Esophagus mucosa (tissue), 1 donor: Measurements from ENCODE around the gene APELA. TPM values are rescaled to one million over a fixed set of nuclear protein-coding genes. Genes with fewer than 3 reads are reported as not detected.
"Not testable (repeated sequence)": the region's sequence is repeated elsewhere in the genome, so short reads cannot be mapped to it uniquely, and the experiment has no call there.

Experiments used
- ATAC-seq: fragments of 200-7000 bp; cut with Tn5 transposase; one replicate; pipeline ENCODE4 v1.9.1; 2020
- total RNA-seq: library from RNA; stranded (reverse); gene quantifications from one replicate; pipeline ENCODE4 v1.2.4, GENCODE V29; 2023
- donor health status: DM: yes; HTN: yes; CAD: no.

Gene APELA
- total RNA-seq, 1 donor from 2014 or later = not detected

DNA sequence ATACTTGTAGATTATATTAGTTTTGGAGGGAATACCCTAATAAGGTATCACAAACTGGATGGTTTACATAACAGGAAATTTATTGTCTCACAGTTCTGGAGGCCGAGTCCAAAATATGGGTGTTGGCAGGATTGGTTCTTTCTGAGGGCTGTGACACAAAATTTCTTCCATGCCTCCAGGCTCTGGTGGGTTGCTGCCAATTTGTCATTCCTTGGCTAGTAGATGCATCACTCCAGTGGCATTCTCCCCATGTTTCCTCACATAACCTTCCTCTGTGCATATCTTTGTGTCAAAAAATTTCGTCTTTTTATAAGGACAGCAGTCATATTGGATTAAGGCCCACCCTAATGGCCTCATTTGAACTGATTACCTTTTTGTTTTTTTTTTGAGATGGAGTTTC lies 49.3 kb downstream of the APELA start:
- no peak for ATAC-seq

DNA sequence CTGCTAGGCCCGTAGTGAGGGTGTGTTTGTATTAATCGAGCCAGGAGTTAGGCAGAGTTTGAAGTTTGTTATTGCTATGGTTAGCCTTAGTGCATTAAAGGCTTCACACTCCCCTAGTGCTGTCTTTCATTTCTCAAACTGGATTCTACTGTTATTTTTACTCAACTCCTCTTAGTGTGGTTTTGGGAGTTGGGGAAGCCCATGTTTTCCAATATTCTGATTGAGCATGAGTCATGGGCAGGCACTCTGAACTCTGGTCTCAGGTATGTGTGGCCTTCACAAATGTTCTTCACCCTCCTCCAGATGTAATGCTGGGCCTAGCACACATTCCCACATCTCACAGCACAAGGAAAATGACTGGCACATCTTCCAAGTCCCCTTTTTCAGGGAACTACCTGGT lies 50.1 kb downstream of the APELA start:
- ATAC-seq = not testable (repeated sequence)

- ATAC-seq = no peak
These were observed 53.7 kb downstream of the APELA start for GRCh38 chr4:164930647-164931046.

DNA sequence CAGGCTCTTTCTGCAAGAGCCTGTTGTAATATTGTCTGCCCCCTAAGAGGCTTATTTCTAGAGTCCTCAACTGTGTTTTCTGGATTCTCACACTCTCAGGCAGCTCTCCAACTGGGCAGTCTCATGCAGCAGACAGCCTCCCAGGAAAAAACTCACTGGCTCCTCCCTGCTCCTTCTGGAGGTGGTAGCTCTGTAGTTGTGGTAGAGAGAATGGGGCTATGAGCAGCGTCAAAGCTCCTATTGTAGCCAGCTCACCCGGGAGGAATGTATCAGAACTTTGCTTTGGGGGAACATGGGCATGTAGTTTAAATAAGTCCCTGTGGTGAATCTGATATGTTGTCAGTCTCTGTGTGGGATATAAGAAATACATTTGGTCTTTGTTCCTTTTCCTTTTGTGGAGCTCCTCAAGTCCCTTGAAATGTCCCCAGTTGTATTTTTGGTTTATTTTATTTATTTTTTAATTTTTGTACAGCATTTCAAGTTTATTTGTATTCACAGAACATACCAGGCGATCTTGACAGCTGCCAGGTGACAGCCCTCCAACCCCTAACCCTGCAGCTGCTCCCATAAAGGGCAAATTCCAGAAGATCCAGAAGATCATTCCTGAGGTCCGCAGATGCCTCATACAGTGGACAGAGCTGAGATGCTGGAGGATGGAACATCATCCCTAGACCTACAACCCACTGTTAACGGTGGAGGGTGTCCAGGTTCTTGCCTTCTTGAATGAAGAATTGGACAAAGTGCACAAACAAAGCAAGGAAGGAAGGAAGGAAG lies 54.8 kb downstream of the APELA start:
- no peak for ATAC-seq

GRCh38 chr4:164933244-164933643 lies 56.3 kb downstream of the APELA start:
- no peak for ATAC-seq

GRCh38 chr4:164935363-164935762 lies 58.4 kb downstream of the APELA start:
- no peak for ATAC-seq

GRCh38 chr4:164935865-164936606 lies 59.1 kb downstream of the APELA start:
- not testable (repeated sequence) for ATAC-seq

DNA sequence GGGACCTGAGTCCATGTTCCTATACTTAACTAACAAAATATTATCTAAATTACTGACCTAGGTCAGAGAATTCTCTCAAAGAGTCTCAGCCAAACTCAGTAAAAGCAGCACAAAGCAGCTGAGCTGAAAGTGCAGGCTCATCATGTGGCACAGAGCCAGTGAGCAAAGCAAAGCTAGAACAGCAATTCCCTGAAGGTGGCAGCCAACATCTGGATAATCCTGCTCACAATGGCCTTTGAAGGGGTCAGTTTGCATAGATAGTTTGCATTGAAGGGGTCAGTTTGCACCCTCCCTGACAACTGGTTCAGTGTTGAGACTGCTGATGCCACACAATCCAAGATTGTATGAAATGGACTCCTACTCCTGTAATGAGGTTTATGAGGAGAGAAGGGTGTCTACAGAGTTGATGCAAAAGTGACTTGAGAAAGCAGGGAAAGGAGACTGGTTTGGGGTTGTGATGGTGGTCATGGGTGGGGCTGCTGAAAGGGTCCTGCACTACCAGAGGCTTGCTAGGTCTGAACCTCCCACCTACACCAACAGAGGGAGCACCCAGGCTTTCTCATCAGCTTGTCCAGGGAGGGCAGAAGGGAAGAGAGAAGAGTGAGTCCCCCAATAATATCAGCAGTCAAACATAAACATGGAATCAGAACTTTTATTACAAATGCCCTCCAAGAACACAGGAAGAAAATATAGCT lies 60.7 kb downstream of the APELA start:
- ATAC-seq = no peak

- ATAC-seq = no peak
These were observed 66.2 kb downstream of the APELA start for GRCh38 chr4:164943192-164943591.

DNA sequence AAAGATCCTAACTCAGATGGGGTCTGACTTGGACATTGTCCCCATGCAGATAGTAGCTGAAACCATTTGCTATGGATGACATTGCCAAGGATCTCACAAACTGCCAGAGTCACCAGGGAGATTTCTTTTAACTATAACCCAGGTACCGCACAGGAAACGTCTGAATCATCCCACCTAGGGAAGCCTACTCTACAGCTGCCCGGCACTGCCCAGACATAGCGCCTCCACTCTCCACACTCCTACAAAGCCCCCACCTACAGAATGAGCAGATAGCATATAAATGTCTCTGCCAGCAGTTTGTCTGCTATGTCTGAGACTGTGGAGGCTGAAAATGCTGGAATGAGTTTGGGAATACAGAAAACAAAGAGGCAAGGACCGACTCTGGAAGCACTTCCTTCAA lies 68.2 kb downstream of the APELA start:
- ATAC-seq = no peak

DNA sequence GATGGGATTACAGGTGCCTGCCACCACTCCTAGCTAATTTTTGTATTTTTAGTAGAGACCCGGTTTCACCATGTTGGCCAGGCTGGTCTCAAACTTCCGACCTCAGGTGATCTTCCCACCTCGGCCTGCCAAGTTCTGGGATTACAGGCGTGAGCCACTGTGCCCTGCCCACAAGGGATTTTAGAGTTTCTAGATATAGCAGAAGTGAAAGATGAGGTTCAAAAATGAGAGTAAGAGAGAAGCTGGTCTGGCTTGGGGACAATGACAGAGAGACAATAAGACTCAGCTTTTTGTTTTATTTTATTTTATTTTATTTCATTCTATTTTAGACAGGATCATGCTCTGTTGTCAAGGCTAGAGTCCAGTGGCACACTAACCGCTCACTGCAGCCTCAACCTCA lies 69.8 kb downstream of the APELA start:
- ATAC-seq = no peak

Other genes starting within 250 kb of the APELA start
- gene SMIM31, start 123.0 kb upstream of the APELA start, total RNA-seq = not detected
- not detected for gene TRIM61, start 100.5 kb downstream of the APELA start, total RNA-seq
- not detected for gene TRIM60, start 154.8 kb downstream of the APELA start, total RNA-seq
- gene TRIM75, start 176.7 kb downstream of the APELA start, total RNA-seq = not detected
- 6.4 TPM for gene TMEM192, start 235.7 kb downstream of the APELA start, total RNA-seq